Measurements from ENCODE around the gene KRT10. TPM values are rescaled to one million over a fixed set of nuclear protein-coding genes. Genes with fewer than 3 reads are reported as not detected.

KRT10 gene
- total and polyA plus RNA-seq, 9 of the 15 experiments (the other 6 are each of a cell fraction or from before 2014, with no cell fraction given) = 47.0 to 179 (median 76.2) TPM

GRCh38 chr17:40818733-40819527 lies 3.5 kb downstream of the KRT10 start (continued):
- TF ChIP-seq ELK1 (CRISPR knock-in tag; IDR thresholded peaks at IDR 0.05) (no peak), CBX1 (IDR thresholded peaks at IDR 0.05; ENCODE audit: low read depth) (no peak), ATF7 (IDR thresholded peaks at IDR 0.05) (peak; percentile 93), XRCC5 (IDR thresholded peaks at IDR 0.05; ENCODE audit: low read depth, low read length) (no peak), TEAD1 (CRISPR knock-in tag; IDR thresholded peaks at IDR 0.05) (0 out of 4 replicates have a peak, but pooled peaks of 1 of the 2 experiments have one; percentile 21), DMBX1 (CRISPR knock-in tag; IDR thresholded peaks at IDR 0.05; ENCODE audit: borderline replicate concordance) (peak; percentile 35; the same call in 1 of the 2 replicates), ZFP91 (CRISPR knock-in tag; IDR thresholded peaks at IDR 0.05) (no peak), POLR2H (tag; IDR thresholded peaks at IDR 0.05; ENCODE audit: low read depth) (peak; percentile 87), POLR2B (IDR thresholded peaks at IDR 0.05; ENCODE audit: low read depth, partially characterized antibody) (peak; percentile 83), PBX2 (CRISPR knock-in tag; IDR thresholded peaks at IDR 0.05; ENCODE audit: low read depth) (no peak), PBX2 (tag; conservative IDR thresholded peaks at IDR 0.05; ENCODE audit: low read depth) (no peak), NR2C1 (IDR thresholded peaks at IDR 0.05) (peak; percentile 92), NR2C1 (tag; IDR thresholded peaks at IDR 0.05) (peak; percentile 85), TEAD4 (IDR thresholded peaks at IDR 0.05; ENCODE audit: low read length) (no peak), TEAD4 (CRISPR knock-in tag; IDR thresholded peaks at IDR 0.05; ENCODE audit: borderline replicate concordance) (no peak), MECOM (CRISPR knock-in tag; IDR thresholded peaks at IDR 0.05) (no peak), ATF3 (IDR thresholded peaks at IDR 0.05) (peak; percentile 64), ATF3 (CRISPR knock-in tag; conservative IDR thresholded peaks at IDR 0.05) (peak; percentile 31; the same call in 1 of the 2 replicates), MLLT1 (IDR thresholded peaks at IDR 0.05) (peak; percentile 49 to 99; a peak in 3 of 4 replicates)
